CD4-positive, alpha-beta T cell (primary cell): ENCODE data around the gene CEBPE. TPM values are rescaled to one million over a fixed set of nuclear protein-coding genes. Genes with fewer than 3 reads are reported as not detected.

ENCODE experiments used
- ATAC-seq: fragments of 200-7000 bp; cut with Tn5 transposase; one replicate; pipeline ENCODE4 v1.10.0; 2022; ENCODE audit warnings: mild to moderate bottlenecking; ENCODE audit not compliant: poor library complexity
- CTCF ChIA-PET: fragments of 350-600 bp; sonication (Branson Sonifier 250); formaldehyde crosslinking; loops from one replicate; lab custom pipeline; 2021; ENCODE audit warnings: antibody characterized with exemption, inconsistent platforms; lab: Charles Lee
- POLR2A ChIA-PET: fragments of 350-600 bp; sonication (Branson Sonifier 250); formaldehyde crosslinking; loops from one replicate; lab custom pipeline; 2021; ENCODE audit warnings: antibody characterized with exemption, inconsistent platforms; lab: Charles Lee
- DNase-seq, 14 experiments: peaks; one replicate each; pipeline ENCODE4 v3.0.0-alpha.2; 2013 to 2020; ENCODE audit warnings: mixed read lengths in 2 of 14
- H3K27ac ChIP-seq, 2 donors: one replicate each; pipeline versions ENCODE4 v1.5.1 to v1.7.0; 2013; ENCODE audit warnings: low read length in 2 of 2, low read depth in 1 of 2, mild to moderate bottlenecking in 1 of 2
- H3K27me3 ChIP-seq, 2 experiments: 1 replicate in 1 of 2; 2 replicates in 1 of 2; pipeline versions ENCODE4 v1.6.1 to v1.7.0; 2013; ENCODE audit warnings: low read length in 2 of 2, control low read depth in 1 of 2, mild to moderate bottlenecking in 1 of 2, moderate library complexity in 1 of 2; ENCODE audit not compliant: insufficient read depth in 2 of 2, control insufficient read depth in 1 of 2
- H3K36me3 ChIP-seq: one replicate; pipeline ENCODE4 v1.6.1; 2013; ENCODE audit warnings: low read length, control low read depth; ENCODE audit not compliant: insufficient read depth
- H3K4me1 ChIP-seq: one replicate; pipeline ENCODE4 v1.6.1; 2013; ENCODE audit warnings: low read length, control low read depth; ENCODE audit not compliant: insufficient read depth
- H3K4me3 ChIP-seq: one replicate; pipeline ENCODE4 v1.5.1; 2013; ENCODE audit warnings: mild to moderate bottlenecking, low read length, moderate library complexity
- H3K9me3 ChIP-seq, 2 experiments: 1 replicate in 1 of 2; 2 replicates in 1 of 2; pipeline versions ENCODE4 v1.6.1 to v1.7.0; 2013; ENCODE audit warnings: low read length in 2 of 2, mild to moderate bottlenecking in 2 of 2, control low read depth in 1 of 2, moderate library complexity in 1 of 2; ENCODE audit not compliant: control insufficient read depth in 1 of 2, insufficient read depth in 1 of 2
- H3K27ac Mint-ChIP-seq: one replicate; pipeline ENCODE4 v1.8.0; 2020; ENCODE audit warnings: mixed read lengths
- H3K27me3 Mint-ChIP-seq: one replicate; pipeline ENCODE4 v1.8.0; 2021; ENCODE audit warnings: mixed read lengths
- H3K36me3 Mint-ChIP-seq: one replicate; pipeline ENCODE4 v1.8.0; 2021; ENCODE audit warnings: low read depth, mixed read lengths
- H3K4me1 Mint-ChIP-seq: one replicate; pipeline ENCODE4 v1.8.0; 2021; ENCODE audit warnings: low read depth, mixed read lengths
- H3K4me3 Mint-ChIP-seq: one replicate; pipeline ENCODE4 v1.8.0; 2020; ENCODE audit warnings: mild to moderate bottlenecking, mixed read lengths
- H3K9me3 Mint-ChIP-seq: one replicate; pipeline ENCODE4 v1.8.0; 2020; ENCODE audit warnings: mixed read lengths
- intact Hi-C, 2 experiments: fragments of 100-400 bp; cut with DNase I in 1 of 2; cut with micrococcal nuclease in 1 of 2; formaldehyde crosslinking; loops; one replicate each; pipeline versions ENCODE4 v1.15.1 to v1.9.0; 2023 to 2025; cut with DNase I, micrococcal nuclease
- total RNA-seq, 174 experiments: library from RNA in 2 of 174; stranded (reverse) in 2 of 174; gene quantifications; one replicate each; pipeline ENCODE4 v1.2.3 and lab custom pipeline; 2021 to 2026
- TF ChIP-seq, protein P1 (sequence below): fragments of 200-600 bp; IDR thresholded peaks from one replicate; pipeline ENCODE4 v1.8.0; 2022; ENCODE audit warnings: antibody characterized with exemption, mild to moderate bottlenecking

The CEBPE gene
- total RNA-seq, 2 experiments from 2014 or later: not detected

DNA sequence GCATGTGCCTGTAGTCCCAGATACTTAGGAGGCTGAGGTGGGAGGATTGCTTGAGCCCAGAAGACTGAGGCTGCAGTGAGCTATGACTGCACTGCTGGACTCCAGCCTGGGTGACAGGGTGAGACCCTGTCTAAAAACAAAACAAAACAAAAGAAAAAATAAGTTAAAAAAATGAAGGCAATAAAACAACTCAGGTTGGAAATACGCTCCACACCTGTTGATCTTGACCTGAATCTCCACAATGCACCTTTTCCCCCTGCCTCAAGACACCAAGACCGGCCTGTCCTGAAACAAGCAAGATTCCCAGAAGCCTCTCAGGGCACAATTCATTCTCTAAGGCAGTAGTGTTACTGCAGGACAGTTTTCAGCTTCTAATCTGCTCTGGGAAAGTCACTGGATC, 20.8 kb upstream of the CEBPE start:
- Histone ChIP-seq H3K9me3 (no peaks in the 10 kb centered on the region), H3K4me1 (no peaks in the 10 kb centered on the region), H3K27ac (no peak overlapping the region), H3K27me3 (no peaks in the 10 kb centered on the region), H3K4me3 (no peak overlapping the region), H3K36me3 (no peaks in the 10 kb centered on the region)
- Mint-ChIP-seq H3K27me3 (peaks cover 4% of the 10 kb centered on the region), H3K9me3 (no peaks in the 10 kb centered on the region), H3K36me3 (no peaks in the 10 kb centered on the region), H3K4me3 (no peak overlapping the region), H3K4me1 (no peaks in the 10 kb centered on the region), H3K27ac (no peak overlapping the region)
- ATAC-seq: no peak
- no peak for DNase-seq
- ChIA-PET POLR2A (no interaction called here), CTCF (no interaction called here)
- TF ChIP-seq, protein P1, sequence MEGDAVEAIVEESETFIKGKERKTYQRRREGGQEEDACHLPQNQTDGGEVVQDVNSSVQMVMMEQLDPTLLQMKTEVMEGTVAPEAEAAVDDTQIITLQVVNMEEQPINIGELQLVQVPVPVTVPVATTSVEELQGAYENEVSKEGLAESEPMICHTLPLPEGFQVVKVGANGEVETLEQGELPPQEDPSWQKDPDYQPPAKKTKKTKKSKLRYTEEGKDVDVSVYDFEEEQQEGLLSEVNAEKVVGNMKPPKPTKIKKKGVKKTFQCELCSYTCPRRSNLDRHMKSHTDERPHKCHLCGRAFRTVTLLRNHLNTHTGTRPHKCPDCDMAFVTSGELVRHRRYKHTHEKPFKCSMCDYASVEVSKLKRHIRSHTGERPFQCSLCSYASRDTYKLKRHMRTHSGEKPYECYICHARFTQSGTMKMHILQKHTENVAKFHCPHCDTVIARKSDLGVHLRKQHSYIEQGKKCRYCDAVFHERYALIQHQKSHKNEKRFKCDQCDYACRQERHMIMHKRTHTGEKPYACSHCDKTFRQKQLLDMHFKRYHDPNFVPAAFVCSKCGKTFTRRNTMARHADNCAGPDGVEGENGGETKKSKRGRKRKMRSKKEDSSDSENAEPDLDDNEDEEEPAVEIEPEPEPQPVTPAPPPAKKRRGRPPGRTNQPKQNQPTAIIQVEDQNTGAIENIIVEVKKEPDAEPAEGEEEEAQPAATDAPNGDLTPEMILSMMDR: no peak
- intact Hi-C loops: no loop called here

DNA sequence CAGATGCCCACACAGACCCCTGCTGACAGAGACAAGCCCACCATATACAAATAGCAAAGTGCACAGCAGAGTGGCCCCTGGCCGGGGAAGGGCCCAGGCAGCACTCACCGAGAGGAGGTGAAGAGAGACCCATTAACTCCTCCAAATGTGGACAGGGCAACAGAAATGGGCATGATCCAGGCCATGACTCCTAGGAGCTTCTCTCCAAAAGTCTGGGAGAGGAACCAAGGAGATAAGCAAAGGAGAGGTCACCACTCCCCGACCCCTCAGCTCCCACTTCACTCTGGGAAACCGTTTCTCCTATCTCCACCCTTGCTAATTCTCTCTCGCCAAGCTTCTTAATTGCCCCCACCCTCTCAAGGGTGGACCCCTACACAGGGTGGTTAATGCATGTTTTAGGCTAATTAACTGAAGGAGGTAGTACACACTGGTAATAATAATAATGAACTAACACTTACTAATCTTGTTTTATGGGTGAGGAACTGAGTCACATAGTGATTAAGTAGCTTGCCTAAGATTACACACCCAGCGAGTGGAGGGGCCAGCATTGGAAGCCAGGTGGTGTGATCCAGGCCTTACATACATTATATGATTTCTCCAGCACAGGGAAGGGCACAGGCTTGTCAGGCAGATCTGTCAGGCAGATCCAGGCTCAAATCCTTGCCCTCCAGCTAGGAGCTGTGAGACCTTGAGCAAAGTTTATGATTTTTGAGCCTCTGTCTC, 18.9 kb upstream of the CEBPE start:
- Histone ChIP-seq H3K27ac (no peak overlapping the region), H3K4me3 (no peak overlapping the region), H3K9me3 (no peaks in the 10 kb centered on the region), H3K27me3 (no peaks in the 10 kb centered on the region), H3K36me3 (no peaks in the 10 kb centered on the region), H3K4me1 (no peaks in the 10 kb centered on the region)
- H3K36me3 Mint-ChIP-seq: no peaks in the 10 kb centered on the region
- H3K4me3 Mint-ChIP-seq: no peak overlapping the region
- intact Hi-C loops: no loop called here
- H3K4me1 Mint-ChIP-seq: no peaks in the 10 kb centered on the region
- POLR2A ChIA-PET: no interaction called here
- CTCF ChIA-PET: interaction anchor here (1.0 kb wide), 1 partner anchor 38 kb away, joined by 3 read pairs; no protein-coding TSS in a partner anchor
- H3K27me3 Mint-ChIP-seq: peaks cover 4% of the 10 kb centered on the region
- ATAC-seq (no peak), DNase-seq (no peak)
- no peak overlapping the region for H3K27ac Mint-ChIP-seq
- H3K9me3 Mint-ChIP-seq: no peaks in the 10 kb centered on the region
- TF ChIP-seq, protein P1: no peak

DNA sequence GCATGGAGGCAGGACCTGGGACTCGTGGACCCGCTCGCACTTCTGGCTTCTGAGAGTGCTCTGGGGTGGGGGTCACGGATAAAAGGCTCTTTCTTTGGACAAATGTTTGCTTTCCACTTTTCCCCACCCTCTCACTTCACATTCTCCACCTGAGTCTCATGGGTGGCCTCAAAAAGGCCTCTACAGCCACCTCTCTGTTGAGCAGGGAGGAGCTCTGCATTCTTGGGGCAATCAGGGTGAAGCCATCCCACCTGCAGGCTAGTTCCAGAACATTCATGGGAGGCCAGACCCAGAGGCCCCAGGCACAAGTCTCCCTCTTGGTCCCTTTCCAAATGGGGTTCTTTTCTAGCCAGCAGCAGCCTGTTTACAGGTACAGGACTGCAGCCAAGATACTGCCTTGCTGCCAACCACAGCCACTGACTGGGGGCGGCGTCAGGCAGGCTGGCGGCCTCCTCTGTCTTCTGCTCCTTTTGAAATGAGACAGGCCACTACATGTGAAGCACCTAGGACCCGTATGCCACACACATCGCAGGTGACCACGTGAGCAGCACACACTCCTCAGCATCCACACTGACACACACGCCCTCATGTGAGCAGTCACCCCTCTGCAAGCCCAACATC, 18.2 kb upstream of the CEBPE start:
- H3K4me1 ChIP-seq: no peaks in the 10 kb centered on the region
- Mint-ChIP-seq H3K4me1 (no peaks in the 10 kb centered on the region), H3K4me3 (no peak overlapping the region), H3K27me3 (peaks cover 4% of the 10 kb centered on the region), H3K27ac (no peak overlapping the region), H3K9me3 (no peaks in the 10 kb centered on the region), H3K36me3 (no peaks in the 10 kb centered on the region)
- H3K9me3 ChIP-seq: no peaks in the 10 kb centered on the region
- TF ChIP-seq, protein P1: no peak
- ChIA-PET POLR2A (no interaction called here), CTCF (no interaction called here)
- intact Hi-C loops: no loop called here
- no peaks in the 10 kb centered on the region for H3K36me3 ChIP-seq
- ATAC-seq (no peak), DNase-seq (no peak)
- no peak overlapping the region for H3K4me3 ChIP-seq
- H3K27ac ChIP-seq: no peak overlapping the region
- no peaks in the 10 kb centered on the region for H3K27me3 ChIP-seq
